Upper lobe of right lung (tissue), 1 donor: ENCODE measurements around the gene GARS1. TPM values are rescaled to one million over a fixed set of nuclear protein-coding genes. Genes with fewer than 3 reads are reported as not detected.
"Not testable (repeated sequence)": the region's sequence is repeated elsewhere in the genome, so short reads cannot be mapped to it uniquely, and the experiment has no call there.

Experiments
- ATAC-seq: fragments of 200-7000 bp; cut with Tn5 transposase; one replicate; pipeline ENCODE4 v1.9.1; 2020; ENCODE audit warnings: mild to moderate bottlenecking, moderate library complexity
- DNase-seq: peaks from one replicate; pipeline ENCODE4 v3.0.0-alpha.2; 2020
- H3K27ac ChIP-seq: fragments of 200-600 bp; one replicate; pipeline ENCODE4 v1.8.0; 2022
- H3K27me3 ChIP-seq: fragments of 200-600 bp; one replicate; pipeline ENCODE4 v1.8.0; 2022; ENCODE audit warnings: mild to moderate bottlenecking
- H3K36me3 ChIP-seq: fragments of 200-600 bp; one replicate; pipeline ENCODE4 v1.8.0; 2022
- H3K4me1 ChIP-seq: fragments of 200-600 bp; one replicate; pipeline ENCODE4 v1.8.0; 2022
- H3K4me3 ChIP-seq: fragments of 200-600 bp; one replicate; pipeline ENCODE4 v1.8.0; 2022; ENCODE audit warnings: mild to moderate bottlenecking
- H3K9me3 ChIP-seq: fragments of 200-600 bp; one replicate; pipeline ENCODE4 v1.8.0; 2022
- CTCF ChIP-seq: fragments of 200-600 bp; IDR thresholded peaks from one replicate; pipeline ENCODE4 v1.8.0; 2022; ENCODE audit warnings: antibody characterized with exemption
- intact Hi-C: fragments of 100-400 bp; cut with DNase I; formaldehyde crosslinking; loops from one replicate; pipeline ENCODE4 v1.11.0; 2022
- total RNA-seq: library from RNA; stranded (reverse); fragmentation: NEBNext Ultra II Directional; extraction: Animal tissue kit (Norgen Biotek cat#: 25700); gene quantifications from one replicate; pipeline ENCODE4 v1.2.1, GENCODE V29; 2021
- donor health status: DM: no; HTN: yes; CAD: no; lungs with severe emphysema.

The GARS1 gene
- total RNA-seq, 1 donor from 2014 or later: 68.4 TPM

- Histone ChIP-seq H3K4me3 (no peak overlapping the region), H3K27ac (peak overlapping the region; percentile 12), H3K9me3 (no peaks in the 10 kb centered on the region), H3K36me3 (peaks cover 68% of the 10 kb centered on the region), H3K4me1 (no peaks in the 10 kb centered on the region), H3K27me3 (no peaks in the 10 kb centered on the region)
- ATAC-seq: peak; percentile 69
- intact Hi-C loops: no loop called here
- no peak for DNase-seq
- no peak for TF ChIP-seq CTCF
Observed at GRCh38 chr7:30633223-30633622, 38.5 kb downstream of the GARS1 start.

GRCh38 chr7:30634193-30634626, 39.5 kb downstream of the GARS1 start:
- ATAC-seq (peak; percentile 61), DNase-seq (no peak)
- H3K4me1 ChIP-seq: no peaks in the 10 kb centered on the region
- peaks cover 58% of the 10 kb centered on the region for H3K36me3 ChIP-seq
- H3K4me3 ChIP-seq: no peak overlapping the region
- no peaks in the 10 kb centered on the region for H3K9me3 ChIP-seq
- intact Hi-C loops: no loop called here
- H3K27me3 ChIP-seq: no peaks in the 10 kb centered on the region
- no peak overlapping the region for H3K27ac ChIP-seq
- TF ChIP-seq CTCF: no peak

GRCh38 chr7:30634634-30635201, 40.0 kb downstream of the GARS1 start:
- Histone ChIP-seq H3K9me3 (no peaks in the 10 kb centered on the region), H3K4me3 (no peak overlapping the region), H3K36me3 (peaks cover 53% of the 10 kb centered on the region), H3K4me1 (no peaks in the 10 kb centered on the region), H3K27me3 (no peaks in the 10 kb centered on the region), H3K27ac (no peak overlapping the region)
- no peak for ATAC-seq
- intact Hi-C loops: no loop called here
- TF ChIP-seq CTCF: no peak
- no peak for DNase-seq

- Histone ChIP-seq H3K27me3 (no peaks in the 10 kb centered on the region), H3K9me3 (no peaks in the 10 kb centered on the region), H3K4me3 (no peak overlapping the region), H3K4me1 (no peaks in the 10 kb centered on the region), H3K27ac (no peak overlapping the region), H3K36me3 (peaks cover 44% of the 10 kb centered on the region)
- no peak for DNase-seq
- TF ChIP-seq CTCF: no peak
- peak; percentile 74 for ATAC-seq
- intact Hi-C loops: no loop called here
Observed at GRCh38 chr7:30635798-30636197, 41.1 kb downstream of the GARS1 start.

- DNase-seq, ATAC-seq, H3K27me3 ChIP-seq, H3K4me1 ChIP-seq, H3K4me3 ChIP-seq, intact Hi-C loops, H3K27ac ChIP-seq, H3K36me3 ChIP-seq, H3K9me3 ChIP-seq: not testable (repeated sequence)
Observed at GRCh38 chr7:30642322-30642721, 47.6 kb downstream of the GARS1 start.

- ATAC-seq (no peak), DNase-seq (no peak)
- no peak for TF ChIP-seq CTCF
- intact Hi-C loops: no loop called here
- Histone ChIP-seq H3K27ac (no peak overlapping the region), H3K9me3 (no peaks in the 10 kb centered on the region), H3K4me3 (no peak overlapping the region), H3K4me1 (no peaks in the 10 kb centered on the region), H3K36me3 (peaks cover 4% of the 10 kb centered on the region), H3K27me3 (no peaks in the 10 kb centered on the region)
Observed at GRCh38 chr7:30642789-30643188, 48.1 kb downstream of the GARS1 start.
